ENCODE results near the gene GRAP2. TPM values are rescaled to one million over a fixed set of nuclear protein-coding genes. Genes with fewer than 3 reads are reported as not detected.

The GRAP2 gene
- total and polyA plus RNA-seq, 2 of the 4 experiments (the other 2 are of a cell fraction) = not detected

GRCh38 chr22:40009951-40010671 lies 109.2 kb downstream of the GRAP2 start:
- H3K23ac ChIP-seq (ENCODE audit: low read depth, low read length) = no peak overlapping the region
- H3K27me3 ChIP-seq (ENCODE audit: control insufficient read depth, insufficient read depth, low read length) = peaks cover 62% of the 10 kb centered on the region
- H3K4me2 ChIP-seq (ENCODE audit: low read depth, low read length) = no peak overlapping the region
- H3K4me1 ChIP-seq (ENCODE audit: control insufficient read depth, insufficient read depth, low read length) = no peaks in the 10 kb centered on the region
- no peak overlapping the region for H4K91ac ChIP-seq (ENCODE audit: insufficient read depth, low read depth, low read length)
- H2AK9ac ChIP-seq (replicated peaks; ENCODE audit: low read depth, low read length, poor library complexity) = no peak overlapping the region
- WGBS, 2 experiments (ENCODE audit: extremely low coverage in 2 of 2, insufficient read length in 1 of 2) = 19% methylated on average over 3 of the region's 24 CpGs; no CpG with 5 or more reads in 1 of the 2 experiments
- H3K14ac ChIP-seq (replicated peaks; ENCODE audit: low read depth, low read length) = no peak overlapping the region
- dilution Hi-C loops (cut with HindIII; ENCODE audit: low sequenced_read_pairs, unreplicated experiment) (no loop called here), intact Hi-C loops (cut with micrococcal nuclease) (no loop called here), in situ Hi-C loops (cut with MboI; ENCODE audit: low sequenced_read_pairs) (no loop called here)
- H3K9me3 ChIP-seq (ENCODE audit: control insufficient read depth, insufficient read depth, low read length) = no peaks in the 10 kb centered on the region
- H3K9ac ChIP-seq (ENCODE audit: low read depth, low read length) = no peak overlapping the region
- no TSS peak for BruUV-seq (replicated peaks)
- ATAC-seq (ENCODE audit: low read depth) = no peak
- H2BK20ac ChIP-seq (ENCODE audit: low read depth, low read length) = no peak overlapping the region
- H2AFZ ChIP-seq (replicated peaks; ENCODE audit: low read length, poor library complexity) = no peak overlapping the region
- H2BK120ac ChIP-seq (ENCODE audit: low read depth, low read length) = no peak overlapping the region
- DNase-seq = no peak
- POLR2A ChIA-PET (ENCODE audit: unreplicated experiment) = no interaction called here
- H2BK5ac ChIP-seq (ENCODE audit: low read depth, low read length, poor library complexity, severe bottlenecking) = no peak overlapping the region
- no peak overlapping the region for H3K27ac ChIP-seq (ENCODE audit: insufficient read depth, low read length)
- no peaks in the 10 kb centered on the region for H3K36me3 ChIP-seq (ENCODE audit: control insufficient read depth, insufficient read depth, low read length)
- no peaks in the 10 kb centered on the region for H4K20me1 ChIP-seq (ENCODE audit: insufficient read depth, low read length)
- no peak overlapping the region for H4K8ac ChIP-seq (ENCODE audit: low read depth in 2 of 2, low read length in 2 of 2)
- no peak overlapping the region for H3K18ac ChIP-seq (ENCODE audit: low read depth, low read length)
- H3K4me3 ChIP-seq (ENCODE audit: insufficient read depth, low read depth, low read length) = no peak overlapping the region
- H3K79me1 ChIP-seq (ENCODE audit: low read depth in 1 of 2, low read length in 2 of 2) = no peaks in the 10 kb centered on the region
- H3K4ac ChIP-seq (ENCODE audit: low read depth, low read length) = no peak overlapping the region
- no peaks in the 10 kb centered on the region for H3K9me1 ChIP-seq (ENCODE audit: insufficient read depth, low read length)
- no peak overlapping the region for H2BK15ac ChIP-seq (ENCODE audit: low read depth, low read length)
- H2AK5ac ChIP-seq (ENCODE audit: low read depth, low read length) = no peak overlapping the region
- CTCF ChIA-PET = interaction anchor here (0.6 kb wide), 1 partner anchor 253 kb away, joined by 5 read pairs; no protein-coding TSS in a partner anchor
- no peak overlapping the region for H3K56ac ChIP-seq (ENCODE audit: extremely low read depth, insufficient read depth, low read length)
- no peak overlapping the region for H4K5ac ChIP-seq (ENCODE audit: low read depth, low read length)
- no peak for TF ChIP-seq MAFK (IDR thresholded peaks at IDR 0.05; ENCODE audit: low read depth, low read length)
- no peak for TF ChIP-seq FOS (IDR thresholded peaks at IDR 0.05; ENCODE audit: low read depth, low read length)
- no peak for TF ChIP-seq CTCF (conservative IDR thresholded peaks at IDR 0.05; ENCODE audit: low read depth, low read length)
- TF ChIP-seq NFE2L2 (IDR thresholded peaks at IDR 0.05; ENCODE audit: low read depth, low read length) = no peak
- TF ChIP-seq MAZ (IDR thresholded peaks at IDR 0.05; ENCODE audit: borderline replicate concordance, low read depth, low read length) = no peak
- no peak for TF ChIP-seq SMC3 (IDR thresholded peaks at IDR 0.05; ENCODE audit: low read depth, low read length)
- no peak for TF ChIP-seq CHD1 (IDR thresholded peaks at IDR 0.05; ENCODE audit: low read depth, low read length)
- no peak for TF ChIP-seq RCOR1 (IDR thresholded peaks at IDR 0.05; ENCODE audit: insufficient replicate concordance, low read length)
- TF ChIP-seq RFX5 (IDR thresholded peaks at IDR 0.05; ENCODE audit: low read depth, low read length) = no peak
- TF ChIP-seq MXI1 (IDR thresholded peaks at IDR 0.05; ENCODE audit: borderline replicate concordance, low read depth, low read length) = no peak
- TF ChIP-seq ELK1 (IDR thresholded peaks at IDR 0.05; ENCODE audit: borderline replicate concordance, low read depth, low read length) = no peak
- no peak for TF ChIP-seq CEBPB (IDR thresholded peaks at IDR 0.05; ENCODE audit: low read depth, low read length)
- no peak for TF ChIP-seq USF2 (IDR thresholded peaks at IDR 0.05; ENCODE audit: low read depth, low read length)
